ENCODE results near the gene SAMD9L. TPM values are rescaled to one million over a fixed set of nuclear protein-coding genes. Genes with fewer than 3 reads are reported as not detected.

SAMD9L gene
- total RNA-seq, 1 experiment from 2014 or later = 1.5 TPM

- no peak for TF ChIP-seq CTCF (IDR thresholded peaks at IDR 0.05; ENCODE audit: unreplicated experiment)
- H3K27me3 Mint-ChIP-seq (ENCODE audit: insufficient read depth, unreplicated experiment) = peaks cover 19% of the 10 kb centered on the region
- H3K27ac Mint-ChIP-seq (ENCODE audit: low read depth, unreplicated experiment) = no peak overlapping the region
- POLR2A ChIA-PET = interaction anchor here (0.6 kb wide), 1 partner anchor 29 kb away, joined by 3 read pairs; no protein-coding TSS in a partner anchor
- intact Hi-C loops (cut with micrococcal nuclease) = no loop called here
- CTCF ChIA-PET = no interaction called here
- H3K9me3 Mint-ChIP-seq (ENCODE audit: unreplicated experiment) = no peaks in the 10 kb centered on the region
- H3K36me3 Mint-ChIP-seq (ENCODE audit: insufficient read depth, unreplicated experiment) = no peaks in the 10 kb centered on the region
- no peak for DNase-seq (ENCODE audit: unreplicated experiment)
- no peak overlapping the region for H3K4me3 Mint-ChIP-seq (ENCODE audit: unreplicated experiment)
- BruUV-seq (replicated peaks) = no TSS peak
- peaks cover 30% of the 10 kb centered on the region for H3K4me1 Mint-ChIP-seq (ENCODE audit: insufficient read depth, unreplicated experiment)
These were observed 27.3 kb downstream of the SAMD9L start for GRCh38 chr7:93120592-93121549.

- Mint-ChIP-seq H3K36me3 (ENCODE audit: insufficient read depth, unreplicated experiment) (no peaks in the 10 kb centered on the region), H3K4me1 (ENCODE audit: insufficient read depth, unreplicated experiment) (peaks cover 41% of the 10 kb centered on the region), H3K27ac (ENCODE audit: low read depth, unreplicated experiment) (no peak overlapping the region), H3K4me3 (ENCODE audit: unreplicated experiment) (peak overlapping the region; percentile 30), H3K9me3 (ENCODE audit: unreplicated experiment) (no peaks in the 10 kb centered on the region), H3K27me3 (ENCODE audit: insufficient read depth, unreplicated experiment) (peaks cover 12% of the 10 kb centered on the region)
- intact Hi-C loops (cut with micrococcal nuclease) = no loop called here
- DNase-seq (ENCODE audit: unreplicated experiment) = peak; percentile 56
- ChIA-PET POLR2A (no interaction called here), CTCF (no interaction called here)
- no TSS peak for BruUV-seq (replicated peaks)
- no peak for TF ChIP-seq CTCF (IDR thresholded peaks at IDR 0.05; ENCODE audit: unreplicated experiment)
These were observed 28.8 kb downstream of the SAMD9L start for GRCh38 chr7:93119191-93119905.

- no peak for TF ChIP-seq CTCF (IDR thresholded peaks at IDR 0.05; ENCODE audit: unreplicated experiment)
- TSS peak; percentile 60 for BruUV-seq (replicated peaks)
These were observed 30.2 kb downstream of the SAMD9L start, which contains the start of gene SAMD9 for GRCh38 chr7:93117852-93118530. Gene SAMD9, minus strand, starts transcription at chr7:93117979. Its CDS starts 11,882 bp downstream, at chr7:93106097.

More at GRCh38 chr7:93117852-93118530, 30.2 kb downstream of the SAMD9L start, which contains the start of gene SAMD9:
- Mint-ChIP-seq H3K4me1 (ENCODE audit: insufficient read depth, unreplicated experiment) (peaks cover 41% of the 10 kb centered on the region), H3K9me3 (ENCODE audit: unreplicated experiment) (no peaks in the 10 kb centered on the region), H3K4me3 (ENCODE audit: unreplicated experiment) (peak within 1 kb of the TSS; percentile 81), H3K36me3 (ENCODE audit: insufficient read depth, unreplicated experiment) (no peaks in the 10 kb centered on the region), H3K27me3 (ENCODE audit: insufficient read depth, unreplicated experiment) (no peaks in the 10 kb centered on the region), H3K27ac (ENCODE audit: low read depth, unreplicated experiment) (peak within 1 kb of the TSS; percentile 89)
- intact Hi-C loops (cut with micrococcal nuclease) = no loop called here
- DNase-seq (ENCODE audit: unreplicated experiment) = peak; percentile 88
- ChIA-PET POLR2A (interaction anchor here (0.7 to 2.5 kb wide), 22 partner anchors 8 to 590 kb away, joined by 3 to 21 read pairs (median 3); partner anchors contain the start of genes PEX1, RBM48 and VPS50), CTCF (interaction anchor here (0.5 to 1.0 kb wide), 2 partner anchors 44 to 111 kb away, joined by 3 to 4 read pairs; no protein-coding TSS in a partner anchor)
